HCT116 (cell line): ENCODE results near the gene DMRT3. TPM values are rescaled to one million over a fixed set of nuclear protein-coding genes. Genes with fewer than 3 reads are reported as not detected.

Experiments used
- ATAC-seq: fragments of 200-7000 bp; cut with Tn5 transposase; 2 replicates; pipeline ENCODE4 v1.9.1; 2020; ENCODE audit warnings: mild to moderate bottlenecking, moderate library complexity
- BruUV-seq: library from RNA; stranded (reverse); fragments of 400-500 nt; replicated peaks from 2 replicates; lab custom pipeline; 2021; lab: Mats Ljungman, UMichigan
- CTCF ChIA-PET: fragments of 300-600 bp; sonication (Branson Sonifier 250); formaldehyde crosslinking; loops from one replicate; lab custom pipeline; 2021; ENCODE audit warnings: antibody characterized with exemption; lab: Charles Lee
- POLR2A ChIA-PET: fragments of 300-600, 350-600 bp; sonication (Branson Sonifier 250); formaldehyde crosslinking; loops from one replicate; lab custom pipeline; 2021; ENCODE audit warnings: antibody characterized with exemption; lab: Charles Lee
- RAD21 ChIA-PET, 2 experiments: fragments of 300-600 bp; sonication (Branson Sonifier 250); formaldehyde crosslinking; loops; one replicate each; lab custom pipeline; 2023; ENCODE audit warnings: low total read pairs in 2 of 2; ENCODE audit not compliant: uncharacterized antibody in 2 of 2, unreplicated experiment in 2 of 2, low non-redundant PET in 1 of 2; lab: Charles Lee
- DNase-seq: peaks from one replicate; pipeline ENCODE4 v3.0.0-alpha.2; 2010; ENCODE audit warnings: low read depth, low spot score
- H2AFZ ChIP-seq: fragments of 200-600 bp; shearing (Covaris generic), sonication (generic); 2 replicates; pipeline ENCODE4 v1.6.1; 2017; ENCODE audit warnings: low read depth, mixed run types, mixed read lengths, antibody characterized with exemption, low read length; ENCODE audit not compliant: poor library complexity, severe bottlenecking
- H3K27ac ChIP-seq: 2 replicates; pipeline ENCODE4 v1.5.1; 2012; ENCODE audit warnings: low read depth, low read length
- H3K27me3 ChIP-seq: fragments of 200-600 bp; sonication (generic); 2 replicates; pipeline ENCODE4 v1.6.1; 2016; ENCODE audit warnings: mixed run types, low read length, mixed read lengths; ENCODE audit not compliant: insufficient read depth
- H3K36me3 ChIP-seq, 2 experiments: fragments of 200-500 bp in 1 of 2; fragments of 200-600 bp in 1 of 2; sonication (Bioruptor generic) in 1 of 2; sonication (generic) in 1 of 2; 2 replicates each; pipeline versions ENCODE4 v1.5.1 to v1.6.1; 2014 to 2016; ENCODE audit warnings: low read length in 2 of 2, inconsistent platforms in 1 of 2, mixed read lengths in 1 of 2, mixed run types in 1 of 2; ENCODE audit not compliant: insufficient read depth in 2 of 2, control insufficient read depth in 1 of 2
- H3K4me1 ChIP-seq, 2 experiments: fragments of 200-600 bp in 1 of 2; sonication (generic) in 1 of 2; 2 replicates each; pipeline versions ENCODE4 v1.5.1 to v1.6.1; 2012 to 2017; ENCODE audit warnings: low read length in 2 of 2, inconsistent platforms in 1 of 2, mild to moderate bottlenecking in 1 of 2, mixed read lengths in 1 of 2, mixed run types in 1 of 2, moderate library complexity in 1 of 2; ENCODE audit not compliant: insufficient read depth in 2 of 2, control insufficient read depth in 1 of 2
- H3K4me2 ChIP-seq: fragments of 200-600 bp; sonication (generic); 2 replicates; pipeline ENCODE4 v1.6.1; 2017; ENCODE audit warnings: mixed run types, low read length, mixed read lengths
- H3K4me3 ChIP-seq, 2 experiments: fragments of 200-600 bp in 1 of 2; sonication (generic) in 1 of 2; replicated peaks in 1 of 2; 2 replicates each; pipeline ENCODE4 v1.5.1; 2011 to 2016; ENCODE audit warnings: low read length in 2 of 2, control low read depth in 1 of 2, low read depth in 1 of 2, mild to moderate bottlenecking in 1 of 2, mixed read lengths in 1 of 2, mixed run types in 1 of 2
- H3K79me2 ChIP-seq: fragments of 200-600 bp; sonication (generic); 2 replicates; pipeline ENCODE4 v1.6.1; 2017; ENCODE audit warnings: mild to moderate bottlenecking, mixed run types, low read length, moderate library complexity, mixed read lengths; ENCODE audit not compliant: insufficient read depth
- H3K9ac ChIP-seq: fragments of 200-600 bp; sonication (generic); 2 replicates; pipeline ENCODE4 v1.6.1; 2016; ENCODE audit warnings: low read length, mixed read lengths
- H3K9me2 ChIP-seq: fragments of 200-600 bp; sonication (generic), shearing (Covaris generic); 2 replicates; pipeline ENCODE4 v1.6.1; 2017; ENCODE audit warnings: mixed run types, mild to moderate bottlenecking, moderate library complexity; ENCODE audit not compliant: insufficient read depth
- H3K9me3 ChIP-seq, 2 experiments: fragments of 200-500 bp in 1 of 2; fragments of 200-600 bp in 1 of 2; sonication (Bioruptor generic) in 1 of 2; sonication (generic) in 1 of 2; 2 replicates each; pipeline ENCODE4 v1.6.1; 2014 to 2017; ENCODE audit warnings: low read length in 2 of 2, mixed read lengths in 2 of 2, inconsistent platforms in 1 of 2, low read depth in 1 of 2, mild to moderate bottlenecking in 1 of 2, mixed run types in 1 of 2, moderate library complexity in 1 of 2; ENCODE audit not compliant: control insufficient read depth in 1 of 2, insufficient read depth in 1 of 2
- H4K20me1 ChIP-seq: fragments of 200-600 bp; sonication (generic), shearing (Covaris generic); 2 replicates; pipeline ENCODE4 v1.6.1; 2017; ENCODE audit warnings: mixed run types, mild to moderate bottlenecking, moderate library complexity; ENCODE audit not compliant: insufficient read depth
- CBX3 ChIP-seq: IDR thresholded peaks from 2 replicates; pipeline ENCODE4 v1.6.1; 2012; ENCODE audit warnings: low read depth
- CEBPB ChIP-seq: IDR thresholded peaks from 2 replicates; pipeline ENCODE4 v1.6.1; 2012; ENCODE audit warnings: low read depth
- ELF1 ChIP-seq: IDR thresholded peaks from 2 replicates; pipeline ENCODE4 v1.6.1; 2012; ENCODE audit warnings: low read depth, borderline replicate concordance
- JUND ChIP-seq: IDR thresholded peaks from 2 replicates; pipeline ENCODE4 v1.6.1; 2012
- RAD21 ChIP-seq: IDR thresholded peaks from 2 replicates; pipeline ENCODE4 v1.6.1; 2012; ENCODE audit warnings: low read depth, mild to moderate bottlenecking
- SIN3A ChIP-seq: IDR thresholded peaks from 2 replicates; pipeline ENCODE4 v1.6.1; 2012; ENCODE audit warnings: low read depth
- SP1 ChIP-seq: IDR thresholded peaks from 2 replicates; pipeline ENCODE4 v1.6.1; 2012; ENCODE audit warnings: low read depth
- TCF7L2 ChIP-seq: IDR thresholded peaks from 2 replicates; pipeline ENCODE4 v1.7.0; 2011; ENCODE audit warnings: borderline replicate concordance, inconsistent platforms; ENCODE audit not compliant: insufficient read depth, insufficient read length; ENCODE audit errors: extremely low read depth
- intact Hi-C: fragments of 100-400 bp; cut with micrococcal nuclease; formaldehyde crosslinking; loops from 2 replicates; pipeline ENCODE4 v1.10.0; 2022
- total RNA-seq: library from RNA; stranded (reverse); gene quantifications from one replicate; pipeline ENCODE4 v1.2.1, GENCODE V29; 2021; ENCODE audit not compliant: unreplicated experiment
- TF ChIP-seq, protein P1 (sequence below): IDR thresholded peaks from 2 replicates; pipeline ENCODE4 v1.6.1; 2012
- TF ChIP-seq, protein P2 (sequence below), 3 experiments: fragments of 200-600 bp in 1 of 3; sonication (generic) in 1 of 3; IDR thresholded peaks in 2 of 3; conservative IDR thresholded peaks in 1 of 3; 2 replicates each; pipeline ENCODE4 v1.5.1; 2012 to 2017; ENCODE audit warnings: low read depth in 2 of 3, low read length in 2 of 3, antibody characterized with exemption in 1 of 3, borderline replicate concordance in 1 of 3, control low read depth in 1 of 3, mild to moderate bottlenecking in 1 of 3, mixed read lengths in 1 of 3, mixed run types in 1 of 3, moderate library complexity in 1 of 3; ENCODE audit not compliant: insufficient read depth in 1 of 3

Gene DMRT3
- total RNA-seq, 1 experiment from 2014 or later: not detected

DNA sequence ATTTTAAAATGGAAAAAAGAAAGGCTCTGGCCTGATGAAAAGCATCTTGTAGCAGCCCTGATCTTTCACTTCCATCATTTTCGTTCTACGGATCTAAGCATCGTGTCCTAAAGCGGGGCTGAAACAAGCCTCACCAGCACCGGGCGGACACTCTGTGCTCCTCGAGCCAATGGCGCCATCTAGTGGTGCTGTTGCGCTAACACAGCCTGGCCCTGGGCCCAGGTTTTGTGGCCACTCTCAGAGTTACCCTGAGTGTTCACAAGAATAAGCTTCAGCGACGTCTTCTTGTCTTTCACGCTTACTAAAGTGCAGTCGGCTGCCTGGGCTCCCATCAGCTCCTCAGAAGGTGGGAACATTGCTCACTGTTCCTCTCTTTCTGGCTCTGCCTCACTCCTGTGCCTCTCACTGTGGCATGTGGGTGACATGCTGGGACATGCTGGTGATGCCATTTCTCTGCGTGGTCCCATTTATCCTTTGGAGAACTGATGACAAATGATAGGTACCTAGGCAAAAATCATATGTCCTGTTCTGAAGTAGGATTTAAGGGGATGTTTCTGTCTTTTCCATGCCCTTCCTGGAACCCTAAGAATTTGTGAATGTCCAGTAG is 32.7 kb downstream of the DMRT3 start:
- H3K9me3 ChIP-seq: no peaks in the 10 kb centered on the region
- no peaks in the 10 kb centered on the region for H3K9me2 ChIP-seq
- H3K9ac ChIP-seq: no peak overlapping the region
- no peaks in the 10 kb centered on the region for H3K27me3 ChIP-seq
- BruUV-seq: no TSS peak
- ChIA-PET POLR2A (no interaction called here), RAD21 (interaction anchor here in 1 of 2 experiments (0.5 to 0.6 kb wide), 3 partner anchors 18 to 724 kb away, joined by 3 read pairs; no protein-coding TSS in a partner anchor), CTCF (interaction anchor here (0.9 to 1.5 kb wide), 12 partner anchors 9 to 663 kb away, joined by 3 to 9 read pairs (median 5); no protein-coding TSS in a partner anchor)
- intact Hi-C loops: loop anchor here (1.0 to 5.0 kb wide), 6 partner anchors 97 to 662 kb away; no protein-coding TSS in a partner anchor
- ATAC-seq (peak; percentile 97), DNase-seq (peak; percentile 51)
- H2AFZ ChIP-seq: peak overlapping the region; percentile 86
- TF ChIP-seq, protein P1, sequence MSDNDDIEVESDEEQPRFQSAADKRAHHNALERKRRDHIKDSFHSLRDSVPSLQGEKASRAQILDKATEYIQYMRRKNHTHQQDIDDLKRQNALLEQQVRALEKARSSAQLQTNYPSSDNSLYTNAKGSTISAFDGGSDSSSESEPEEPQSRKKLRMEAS: 0 out of 2 replicates have a peak, but pooled peaks have one; percentile 33
- TF ChIP-seq RAD21: peak; percentile 88
- TF ChIP-seq, protein P2, sequence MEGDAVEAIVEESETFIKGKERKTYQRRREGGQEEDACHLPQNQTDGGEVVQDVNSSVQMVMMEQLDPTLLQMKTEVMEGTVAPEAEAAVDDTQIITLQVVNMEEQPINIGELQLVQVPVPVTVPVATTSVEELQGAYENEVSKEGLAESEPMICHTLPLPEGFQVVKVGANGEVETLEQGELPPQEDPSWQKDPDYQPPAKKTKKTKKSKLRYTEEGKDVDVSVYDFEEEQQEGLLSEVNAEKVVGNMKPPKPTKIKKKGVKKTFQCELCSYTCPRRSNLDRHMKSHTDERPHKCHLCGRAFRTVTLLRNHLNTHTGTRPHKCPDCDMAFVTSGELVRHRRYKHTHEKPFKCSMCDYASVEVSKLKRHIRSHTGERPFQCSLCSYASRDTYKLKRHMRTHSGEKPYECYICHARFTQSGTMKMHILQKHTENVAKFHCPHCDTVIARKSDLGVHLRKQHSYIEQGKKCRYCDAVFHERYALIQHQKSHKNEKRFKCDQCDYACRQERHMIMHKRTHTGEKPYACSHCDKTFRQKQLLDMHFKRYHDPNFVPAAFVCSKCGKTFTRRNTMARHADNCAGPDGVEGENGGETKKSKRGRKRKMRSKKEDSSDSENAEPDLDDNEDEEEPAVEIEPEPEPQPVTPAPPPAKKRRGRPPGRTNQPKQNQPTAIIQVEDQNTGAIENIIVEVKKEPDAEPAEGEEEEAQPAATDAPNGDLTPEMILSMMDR (IDR thresholded peaks at IDR 0.05 in 2 of 3, conservative IDR thresholded peaks at IDR 0.05 in 1 of 3; ENCODE audit: borderline replicate concordance in 1 of 3, insufficient read depth in 1 of 3, low read depth in 2 of 3, low read length in 2 of 3): peak; percentile 72 to 92 (median 91)
- 0 out of 2 replicates have a peak, but pooled peaks have one; percentile 26 for TF ChIP-seq CBX3
- no peak for TF ChIP-seq JUND
- TF ChIP-seq CEBPB: no peak
- no peaks in the 10 kb centered on the region for H3K79me2 ChIP-seq
- H3K4me3 ChIP-seq: no peak overlapping the region
- no peak overlapping the region for H3K27ac ChIP-seq
- H3K36me3 ChIP-seq: no peaks in the 10 kb centered on the region
- H4K20me1 ChIP-seq: no peaks in the 10 kb centered on the region
- H3K4me1 ChIP-seq: no peaks in the 10 kb centered on the region
- no peak overlapping the region for H3K4me2 ChIP-seq

DNA sequence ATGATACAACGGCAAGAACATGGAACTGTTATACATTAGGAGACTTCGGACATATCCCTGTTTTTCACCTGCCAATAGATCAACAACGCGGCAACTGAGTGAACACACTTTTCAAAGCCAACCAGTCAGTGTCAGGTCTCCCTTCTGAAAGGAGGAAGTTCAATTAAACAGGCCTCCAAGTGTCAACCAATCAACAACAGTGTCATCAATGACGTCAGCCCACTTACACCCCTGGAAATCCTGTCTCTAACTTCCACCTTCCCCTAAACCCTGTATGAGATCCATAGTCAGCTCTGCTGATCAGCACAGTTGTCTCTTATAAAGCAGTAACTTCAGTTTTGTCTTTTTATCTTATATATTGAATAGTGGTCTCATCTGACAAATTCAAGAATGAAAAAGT is 36.6 kb downstream of the DMRT3 start:
- intact Hi-C loops: no loop called here
- RAD21 ChIA-PET: no interaction called here

More for the DNA sequence above, 36.6 kb downstream of the DMRT3 start:
- H4K20me1 ChIP-seq: no peaks in the 10 kb centered on the region
- TF ChIP-seq ELF1 (no peak), JUND (no peak), SIN3A (no peak), TCF7L2 (no peak), SP1 (no peak)
- TF ChIP-seq, protein P2 (IDR thresholded peaks at IDR 0.05 in 2 of 3, conservative IDR thresholded peaks at IDR 0.05 in 1 of 3; ENCODE audit: borderline replicate concordance in 1 of 3, insufficient read depth in 1 of 3, low read depth in 2 of 3, low read length in 2 of 3): no peak
- no peaks in the 10 kb centered on the region for H3K9me2 ChIP-seq
- no peaks in the 10 kb centered on the region for H3K4me1 ChIP-seq
- H3K4me2 ChIP-seq: no peak overlapping the region
- H3K9ac ChIP-seq: no peak overlapping the region
- POLR2A ChIA-PET: no interaction called here
- CTCF ChIA-PET: no interaction called here
- BruUV-seq: no TSS peak
- no peak for ATAC-seq
- no peaks in the 10 kb centered on the region for H3K27me3 ChIP-seq
- H3K79me2 ChIP-seq: no peaks in the 10 kb centered on the region
- no peaks in the 10 kb centered on the region for H3K9me3 ChIP-seq
- no peak overlapping the region for H2AFZ ChIP-seq
- H3K27ac ChIP-seq: no peak overlapping the region
- DNase-seq: no peak
- no peak overlapping the region for H3K4me3 ChIP-seq
- H3K36me3 ChIP-seq: no peaks in the 10 kb centered on the region
